Endothelial cell of umbilical vein (primary cell): Measurements from ENCODE around the gene EXOC3L1. TPM values are rescaled to one million over a fixed set of nuclear protein-coding genes. Genes with fewer than 3 reads are reported as not detected.

Experiments used
- BruUV-seq: library from RNA; stranded (reverse); fragments of 400-500 nt; replicated peaks from 2 replicates; lab custom pipeline; 2021; lab: Mats Ljungman, UMichigan
- CTCF ChIA-PET: fragments of 300-600, 350-600 bp; sonication (Branson Sonifier 250); formaldehyde crosslinking; loops from one replicate; lab custom pipeline; 2021; ENCODE audit warnings: antibody characterized with exemption, inconsistent platforms; lab: Charles Lee
- POLR2A ChIA-PET: fragments of 300-600, 350-600 bp; sonication (Branson Sonifier 250); formaldehyde crosslinking; loops from one replicate; lab custom pipeline; 2021; ENCODE audit warnings: antibody characterized with exemption, inconsistent platforms; lab: Charles Lee
- DNase-seq: peaks from one replicate; pipeline ENCODE4 v3.0.0-alpha.2; 2011; ENCODE audit warnings: low read depth, low spot score
- FAIRE-seq: peaks from 2 replicates; lab custom pipeline; 2011; peaks lifted over from hg19 to GRCh38; lab: Jason Lieb, UNC
- H2AFZ ChIP-seq: 2 replicates; pipeline ENCODE4 v1.6.0; 2012; ENCODE audit warnings: low read depth, low read length, control low read depth, inconsistent platforms
- H3K27ac ChIP-seq: 2 replicates; pipeline ENCODE4 v1.5.1; 2011; ENCODE audit warnings: low read depth, mild to moderate bottlenecking, control low read depth, low read length, moderate library complexity; ENCODE audit not compliant: insufficient read depth
- H3K27me3 ChIP-seq, 2 experiments: 2 replicates each; pipeline versions ENCODE4 v1.6.0 to v1.6.1; 2011; ENCODE audit warnings: low read length in 2 of 2, mixed read lengths in 1 of 2; ENCODE audit not compliant: control insufficient read depth in 2 of 2, insufficient read depth in 2 of 2
- H3K36me3 ChIP-seq, 2 experiments: 2 replicates in 1 of 2; 3 replicates in 1 of 2; pipeline ENCODE4 v1.5.1; 2011; ENCODE audit warnings: low read length in 2 of 2, mild to moderate bottlenecking in 1 of 2, moderate library complexity in 1 of 2; ENCODE audit not compliant: control insufficient read depth in 2 of 2, insufficient read depth in 2 of 2; ENCODE audit errors: extremely low read depth in 1 of 2
- H3K4me1 ChIP-seq: 3 replicates; pipeline ENCODE4 v1.5.1; 2011; ENCODE audit warnings: mild to moderate bottlenecking, low read length; ENCODE audit not compliant: control insufficient read depth, insufficient read depth; ENCODE audit errors: extremely low read depth
- H3K4me2 ChIP-seq: 2 replicates; pipeline ENCODE4 v1.6.1; 2011; ENCODE audit warnings: low read length, control low read depth, mixed read lengths; ENCODE audit not compliant: insufficient read depth
- H3K4me3 ChIP-seq, 3 experiments: fragments of 200-600 bp in 1 of 3; sonication (generic), shearing (Covaris generic) in 1 of 3; replicated peaks in 1 of 3; 2 replicates each; pipeline ENCODE4 v1.5.1; 2011 to 2016; ENCODE audit warnings: control low read depth in 3 of 3, low read length in 3 of 3, mild to moderate bottlenecking in 2 of 3, inconsistent platforms in 1 of 3, low read depth in 1 of 3, moderate library complexity in 1 of 3; ENCODE audit not compliant: insufficient read depth in 1 of 3
- H3K79me2 ChIP-seq: 2 replicates; pipeline ENCODE4 v1.6.0; 2012; ENCODE audit warnings: low read length, inconsistent platforms; ENCODE audit not compliant: control insufficient read depth, insufficient read depth
- H3K9ac ChIP-seq: replicated peaks from 2 replicates; pipeline ENCODE3; 2011; ENCODE audit warnings: low read length, control low read depth; ENCODE audit not compliant: insufficient read depth; ENCODE audit errors: extremely low read depth
- H3K9me1 ChIP-seq: replicated peaks from 3 replicates; pipeline ENCODE4 v1.6.0; 2011; ENCODE audit warnings: mild to moderate bottlenecking, low read length; ENCODE audit not compliant: control insufficient read depth, insufficient read depth; ENCODE audit errors: extremely low read depth
- H3K9me3 ChIP-seq: replicated peaks from 2 replicates; pipeline ENCODE4 v1.5.1; 2012; ENCODE audit warnings: low read length, inconsistent platforms; ENCODE audit not compliant: control insufficient read depth, insufficient read depth
- H4K20me1 ChIP-seq: replicated peaks from 2 replicates; pipeline ENCODE3; 2011; ENCODE audit warnings: mild to moderate bottlenecking, low read length; ENCODE audit not compliant: control insufficient read depth, insufficient read depth; ENCODE audit errors: extremely low read depth
- EZH2 ChIP-seq: IDR thresholded peaks from 2 replicates; pipeline ENCODE4 v1.6.1; 2012; ENCODE audit warnings: borderline replicate concordance, low read depth, mild to moderate bottlenecking, moderate library complexity, low read length, inconsistent platforms; ENCODE audit not compliant: severe bottlenecking
- FOS ChIP-seq: IDR thresholded peaks from 2 replicates; pipeline ENCODE4 v1.6.1; 2011; ENCODE audit warnings: mild to moderate bottlenecking, low read length, moderate library complexity, borderline replicate concordance; ENCODE audit not compliant: insufficient read depth
- GATA2 ChIP-seq: IDR thresholded peaks from 2 replicates; pipeline ENCODE4 v1.7.0; 2011; ENCODE audit warnings: low read depth, mild to moderate bottlenecking, moderate library complexity, mixed read lengths, low read length; ENCODE audit not compliant: insufficient read length, insufficient read depth
- JUN ChIP-seq: IDR thresholded peaks from 2 replicates; pipeline ENCODE4 v1.6.1; 2011; ENCODE audit warnings: borderline replicate concordance, low read depth; ENCODE audit not compliant: insufficient read length, insufficient read depth
- MYC ChIP-seq: IDR thresholded peaks from one replicate; pipeline ENCODE4 v1.6.1; 2011; ENCODE audit warnings: mild to moderate bottlenecking, low read depth, low read length
- POLR2A ChIP-seq: IDR thresholded peaks from 2 replicates; pipeline ENCODE4 v1.6.1; 2012; ENCODE audit warnings: low read depth, mild to moderate bottlenecking, control low read depth, low read length
- POLR2AphosphoS5 ChIP-seq: IDR thresholded peaks from 2 replicates; pipeline ENCODE4 v1.6.1; 2012; ENCODE audit warnings: low read depth, mild to moderate bottlenecking, control low read depth, low read length, moderate library complexity; ENCODE audit not compliant: insufficient read depth
- dilution Hi-C: fragments of 300-500 bp; cut with MboI; formaldehyde crosslinking; loops from one replicate; pipeline ENCODE4 v1.15.0; 2019; ENCODE audit warnings: low sequenced_read_pairs; ENCODE audit not compliant: extremely low pct_ligation_motif_present
- intact Hi-C: fragments of 100-400 bp; cut with micrococcal nuclease; formaldehyde crosslinking; loops from one replicate; pipeline ENCODE4 v1.10.0; 2022
- polyA plus RNA-seq, 4 experiments: library from polyadenylated mRNA; depleted of rRNA in 3 of 4; stranded (reverse) in 3 of 4; unstranded in 1 of 4; fragments of >200 nt; gene quantifications; 2 replicates each; pipeline versions ENCODE4 v1.2.1 to v1.2.3, GENCODE V29; 2011 to 2012; ENCODE audit warnings: missing spikeins in 1 of 4
- total RNA-seq: library from RNA; stranded (reverse); gene quantifications from 2 replicates; pipeline ENCODE4 v1.2.3, GENCODE V29; 2021
- TF ChIP-seq, protein P1 (sequence below), 2 donors: IDR thresholded peaks; 1 replicate in 1 of 2; 2 replicates in 1 of 2; pipeline ENCODE4 v1.5.1; 2011; ENCODE audit warnings: low read length in 2 of 2, mild to moderate bottlenecking in 2 of 2, moderate library complexity in 2 of 2, control low read depth in 1 of 2, inconsistent platforms in 1 of 2, low read depth in 1 of 2; ENCODE audit not compliant: insufficient read depth in 1 of 2; ENCODE audit errors: extremely low read depth in 1 of 2
- TF ChIP-seq, protein P2 (sequence below): IDR thresholded peaks from 2 replicates; pipeline ENCODE4 v1.6.1; 2011; ENCODE audit not compliant: insufficient read depth, insufficient read length

EXOC3L1 gene
- total and polyA plus RNA-seq, 2 donors (not counting 3 experiments of a cell fraction or from before 2014, with no cell fraction given), result 10.8 to 11.6 TPM

GRCh38 chr16:67191995-67192681, 2.2 kb upstream of the EXOC3L1 start, which contains the start of gene E2F4:
Gene E2F4, plus strand, starts transcription at chr16:67192155. Its CDS starts 73 bp downstream, at chr16:67192228.
- Histone ChIP-seq H3K4me3 (peak within 1 kb of the TSS; percentile 54 to 83 (median 57)), H3K9me3 (no peaks in the 10 kb centered on the region), H3K27me3 (no peaks in the 10 kb centered on the region), H3K4me1 (peaks cover 36% of the 10 kb centered on the region), H2AFZ (peak within 1 kb of the TSS; percentile 19), H3K9ac (peak within 1 kb of the TSS; percentile 91), H3K4me2 (peak within 1 kb of the TSS; percentile 69), H3K9me1 (no peaks in the 10 kb centered on the region), H3K36me3 (peaks cover 14 to 27% of the 10 kb centered on the region in 2 experiments), H4K20me1 (no peaks in the 10 kb centered on the region), H3K27ac (peak within 1 kb of the TSS; percentile 88), H3K79me2 (peaks cover 46% of the 10 kb centered on the region)
- dilution Hi-C loops (no loop called here), intact Hi-C loops (loop anchor here (1.0 to 10.0 kb wide), 3 partner anchors 8 to 203 kb away; partner anchors contain the start of genes TMEM208 and TPPP3)
- BruUV-seq, result TSS peak; percentile 36
- TF ChIP-seq JUN (no peak), EZH2 (no peak), MYC (peak; percentile 22), FOS (no peak), GATA2 (no peak), POLR2AphosphoS5 (peak; percentile 93), POLR2A (peak; percentile 93)
- TF ChIP-seq, protein P1, sequence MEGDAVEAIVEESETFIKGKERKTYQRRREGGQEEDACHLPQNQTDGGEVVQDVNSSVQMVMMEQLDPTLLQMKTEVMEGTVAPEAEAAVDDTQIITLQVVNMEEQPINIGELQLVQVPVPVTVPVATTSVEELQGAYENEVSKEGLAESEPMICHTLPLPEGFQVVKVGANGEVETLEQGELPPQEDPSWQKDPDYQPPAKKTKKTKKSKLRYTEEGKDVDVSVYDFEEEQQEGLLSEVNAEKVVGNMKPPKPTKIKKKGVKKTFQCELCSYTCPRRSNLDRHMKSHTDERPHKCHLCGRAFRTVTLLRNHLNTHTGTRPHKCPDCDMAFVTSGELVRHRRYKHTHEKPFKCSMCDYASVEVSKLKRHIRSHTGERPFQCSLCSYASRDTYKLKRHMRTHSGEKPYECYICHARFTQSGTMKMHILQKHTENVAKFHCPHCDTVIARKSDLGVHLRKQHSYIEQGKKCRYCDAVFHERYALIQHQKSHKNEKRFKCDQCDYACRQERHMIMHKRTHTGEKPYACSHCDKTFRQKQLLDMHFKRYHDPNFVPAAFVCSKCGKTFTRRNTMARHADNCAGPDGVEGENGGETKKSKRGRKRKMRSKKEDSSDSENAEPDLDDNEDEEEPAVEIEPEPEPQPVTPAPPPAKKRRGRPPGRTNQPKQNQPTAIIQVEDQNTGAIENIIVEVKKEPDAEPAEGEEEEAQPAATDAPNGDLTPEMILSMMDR (IDR thresholded peaks at IDR 0.05; ENCODE audit: extremely low read depth in 1 of 2, insufficient read depth in 1 of 2, low read depth in 1 of 2, low read length in 2 of 2), result no peak
- TF ChIP-seq, protein P2, sequence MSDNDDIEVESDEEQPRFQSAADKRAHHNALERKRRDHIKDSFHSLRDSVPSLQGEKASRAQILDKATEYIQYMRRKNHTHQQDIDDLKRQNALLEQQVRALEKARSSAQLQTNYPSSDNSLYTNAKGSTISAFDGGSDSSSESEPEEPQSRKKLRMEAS, result no peak
- FAIRE-seq (peak; percentile 95), DNase-seq (peak; percentile 88)
- ChIA-PET CTCF (interaction anchor here (1.1 to 1.5 kb wide), 4 partner anchors 10 to 208 kb away, joined by 3 to 6 read pairs (median 4); no protein-coding TSS in a partner anchor), POLR2A (interaction anchor here (1.0 kb wide), 1 partner anchor 52 kb away, joined by 3 read pairs; no protein-coding TSS in a partner anchor)
